Body of pancreas (tissue), 4 donors: ENCODE measurements around the gene AURKAIP1. TPM values are rescaled to one million over a fixed set of nuclear protein-coding genes. Genes with fewer than 3 reads are reported as not detected.

Experiments
- ATAC-seq: fragments of 150-250 bp; one replicate; pipeline ENCODE4 v1.9.1; 2016
- DNase-seq, 4 donors: peaks; one replicate each; pipeline ENCODE4 v3.0.0-alpha.2; 2019
- H3K27ac ChIP-seq, 4 donors: fragments of 200-600 bp; sonication (generic); 1 replicate in 3 of 4; 2 replicates in 1 of 4; pipeline versions ENCODE4 v1.5.1 to v1.6.1; 2016 to 2019; ENCODE audit warnings: mild to moderate bottlenecking in 1 of 4, mixed read lengths in 1 of 4, moderate library complexity in 1 of 4
- H3K27me3 ChIP-seq, 2 donors: fragments of 200-600 bp; sonication (generic); one replicate each; pipeline ENCODE4 v1.6.0; 2016; ENCODE audit warnings: mild to moderate bottlenecking in 1 of 2
- H3K36me3 ChIP-seq, 2 donors: fragments of 200-600 bp; sonication (generic); replicated peaks in 1 of 2; 2 replicates each; pipeline ENCODE4 v1.5.1; 2016; ENCODE audit warnings: low read depth in 2 of 2; ENCODE audit not compliant: insufficient read depth in 1 of 2
- H3K4me1 ChIP-seq: fragments of 200-600 bp; sonication (generic); one replicate; pipeline ENCODE4 v1.6.0; 2016
- H3K4me3 ChIP-seq, 2 donors: fragments of 200-600 bp; sonication (generic); 1 replicate in 1 of 2; 2 replicates in 1 of 2; pipeline ENCODE4 v1.5.1; 2016 to 2019
- H3K9me3 ChIP-seq, 3 donors: fragments of 200-600 bp; sonication (generic); 1 replicate in 2 of 3; 2 replicates in 1 of 3; pipeline ENCODE4 v1.5.1; 2016
- CTCF ChIP-seq, 7 experiments: fragments of 450-650 bp in 4 of 7; fragments of 200-600 bp in 3 of 7; sonication (generic) in 3 of 7; IDR thresholded peaks; one replicate each; pipeline ENCODE4 v1.5.1; 2016 to 2019; ENCODE audit warnings: antibody characterized with exemption in 7 of 7
- POLR2A ChIP-seq, 3 donors: fragments of 450-650 bp; IDR thresholded peaks; one replicate each; pipeline ENCODE4 v1.6.1; 2016; ENCODE audit warnings: antibody characterized with exemption in 3 of 3, mild to moderate bottlenecking in 2 of 3
- WGBS, 2 donors: methylation state at CpG; one replicate each; pipeline ENCODE4 v1.1.5; 2017; 5-methylcytosine and 5-hydroxymethylcytosine counted together
- intact Hi-C: fragments of 100-400 bp; cut with DNase I; formaldehyde crosslinking; loops from one replicate; pipeline ENCODE4 v1.15.1; 2023
- total RNA-seq, 2 donors: library from RNA; depleted of rRNA; stranded (reverse); fragments of >200 nt; gene quantifications; one replicate each; pipeline ENCODE4 v1.1.0, GENCODE V29; 2016

The AURKAIP1 gene
- total RNA-seq, 2 donors from 2014 or later = 79.4 to 93.7 TPM

- TF ChIP-seq CTCF (IDR thresholded peaks at IDR 0.05) (no peak), POLR2A (IDR thresholded peaks at IDR 0.05) (no peak)
- DNase-seq = no peak
- no peaks in the 10 kb centered on the region for H3K4me1 ChIP-seq
- H3K9me3 ChIP-seq = no peaks in the 10 kb centered on the region
- 32 to 33% methylated on average over 13 of the region's 13 CpGs for WGBS, 2 donors
- no peaks in the 10 kb centered on the region for H3K36me3 ChIP-seq
- peak; percentile 12 for ATAC-seq
- no peak overlapping the region for H3K4me3 ChIP-seq
- intact Hi-C loops = no loop called here
- H3K27me3 ChIP-seq = peaks cover 0 to 5% of the 10 kb centered on the region in 2 donors
- peak overlapping the region in 2 of 4 donors; percentile 6 to 28 for H3K27ac ChIP-seq
These were observed 13.0 kb downstream of the AURKAIP1 start for GRCh38 chr1:1361982-1362423.

GRCh38 chr1:1361233-1361981, 13.6 kb downstream of the AURKAIP1 start:
- DNase-seq (no peak), ATAC-seq (no peak)
- Histone ChIP-seq H3K4me1 (no peaks in the 10 kb centered on the region), H3K4me3 (no peak overlapping the region), H3K27ac (peak overlapping the region in 2 of 4 donors; percentile 6 to 28), H3K27me3 (peaks cover 0 to 5% of the 10 kb centered on the region in 2 donors), H3K9me3 (no peaks in the 10 kb centered on the region), H3K36me3 (no peaks in the 10 kb centered on the region)
- TF ChIP-seq POLR2A (IDR thresholded peaks at IDR 0.05) = no peak
- intact Hi-C loops = no loop called here
- 63 to 64% methylated on average over 17 to 33 of the region's 35 CpGs for WGBS, 2 donors

- peaks cover 0 to 5% of the 10 kb centered on the region in 2 donors for H3K27me3 ChIP-seq
- DNase-seq (peak in 2 of 4 donors; percentile 39 to 56), ATAC-seq (peak; percentile 34)
- no peaks in the 10 kb centered on the region for H3K4me1 ChIP-seq
- H3K9me3 ChIP-seq = no peaks in the 10 kb centered on the region
- WGBS, 2 donors = 70 to 77% methylated on average over 14 to 20 of the region's 20 CpGs
- intact Hi-C loops = no loop called here
- no peak for TF ChIP-seq POLR2A (IDR thresholded peaks at IDR 0.05)
- no peak for TF ChIP-seq CTCF (IDR thresholded peaks at IDR 0.05)
- H3K36me3 ChIP-seq = no peaks in the 10 kb centered on the region
- H3K27ac ChIP-seq = peak overlapping the region in 1 of 4 donors; percentile 6
- no peak overlapping the region for H3K4me3 ChIP-seq
These were observed 14.4 kb downstream of the AURKAIP1 start for GRCh38 chr1:1360506-1361169.

- H3K4me1 ChIP-seq = peaks cover 1% of the 10 kb centered on the region
- peaks cover 0 to 6% of the 10 kb centered on the region in 2 donors for H3K27me3 ChIP-seq
- no peak overlapping the region for H3K4me3 ChIP-seq
- ATAC-seq (peak; percentile 5), DNase-seq (peak in 1 of 4 donors; percentile 16)
- peak overlapping the region in 2 of 4 donors; percentile 21 to 34 for H3K27ac ChIP-seq
- TF ChIP-seq POLR2A (IDR thresholded peaks at IDR 0.05) (no peak), CTCF (IDR thresholded peaks at IDR 0.05) (no peak)
- intact Hi-C loops = no loop called here
- WGBS, 2 donors = 43 to 64% methylated on average over 14 to 28 of the region's 28 CpGs
- no peaks in the 10 kb centered on the region for H3K36me3 ChIP-seq
- no peaks in the 10 kb centered on the region for H3K9me3 ChIP-seq
These were observed 15.1 kb downstream of the AURKAIP1 start for GRCh38 chr1:1359664-1360468.

GRCh38 chr1:1359308-1359663, 15.7 kb downstream of the AURKAIP1 start:
- H3K27me3 ChIP-seq = peaks cover 0 to 12% of the 10 kb centered on the region in 2 donors
- DNase-seq (peak in 1 of 4 donors; percentile 13), ATAC-seq (no peak)
- H3K36me3 ChIP-seq = no peaks in the 10 kb centered on the region
- 53 to 100% methylated on average over 1 to 6 of the region's 6 CpGs for WGBS, 2 donors
- TF ChIP-seq CTCF (IDR thresholded peaks at IDR 0.05) = no peak
- TF ChIP-seq POLR2A (IDR thresholded peaks at IDR 0.05) = no peak
- no peak overlapping the region for H3K4me3 ChIP-seq
- peaks cover 7% of the 10 kb centered on the region for H3K4me1 ChIP-seq
- intact Hi-C loops = no loop called here
- no peaks in the 10 kb centered on the region for H3K9me3 ChIP-seq
- H3K27ac ChIP-seq = peak overlapping the region in 2 of 4 donors; percentile 39 to 59
